Panc1 (cell line): Measurements from ENCODE around the gene ASNS. TPM values are rescaled to one million over a fixed set of nuclear protein-coding genes. Genes with fewer than 3 reads are reported as not detected.

Source experiments
- total RNA-seq: library from RNA; stranded (reverse); gene quantifications from one replicate; pipeline ENCODE4 v1.2.1, GENCODE V29; 2021; ENCODE audit not compliant: unreplicated experiment

The ASNS gene
- total RNA-seq, 1 experiment from 2014 or later: 91.4 TPM

Other genes with a start within 250 kb of the ASNS start
- 0.13 TPM for gene TAC1, start 140.3 kb downstream of the ASNS start, total RNA-seq
- not detected for gene OCM2, start 117.8 kb upstream of the ASNS start, total RNA-seq
- 25.4 TPM for gene LMTK2, start 234.5 kb upstream of the ASNS start, total RNA-seq